Ureter (tissue), 1 donor: ENCODE data around the gene IL17B. TPM values are rescaled to one million over a fixed set of nuclear protein-coding genes. Genes with fewer than 3 reads are reported as not detected.
A peak's percentile ranks its signal among the peaks of the same experiment; 100 is the strongest.

Experiments used
- DNase-seq: peaks from one replicate; pipeline ENCODE4 v3.0.0-alpha.2; 2020; ENCODE audit warnings: low spot score
- total RNA-seq: library from RNA; stranded (reverse); gene quantifications from one replicate; pipeline ENCODE4 v1.2.4, GENCODE V29; 2023
- donor health status: DM: yes; HTN: yes; CAD: no.

The IL17B gene
- total RNA-seq, 1 donor from 2014 or later, result not detected

GRCh38 chr5:149378241-149378820 is 761 bp downstream of the IL17B start:
- no peak for DNase-seq

- no peak for DNase-seq
These were observed 2.2 kb downstream of the IL17B start for GRCh38 chr5:149376711-149377447.

GRCh38 chr5:149376104-149376503 is 3.0 kb downstream of the IL17B start:
- no peak for DNase-seq

DNA sequence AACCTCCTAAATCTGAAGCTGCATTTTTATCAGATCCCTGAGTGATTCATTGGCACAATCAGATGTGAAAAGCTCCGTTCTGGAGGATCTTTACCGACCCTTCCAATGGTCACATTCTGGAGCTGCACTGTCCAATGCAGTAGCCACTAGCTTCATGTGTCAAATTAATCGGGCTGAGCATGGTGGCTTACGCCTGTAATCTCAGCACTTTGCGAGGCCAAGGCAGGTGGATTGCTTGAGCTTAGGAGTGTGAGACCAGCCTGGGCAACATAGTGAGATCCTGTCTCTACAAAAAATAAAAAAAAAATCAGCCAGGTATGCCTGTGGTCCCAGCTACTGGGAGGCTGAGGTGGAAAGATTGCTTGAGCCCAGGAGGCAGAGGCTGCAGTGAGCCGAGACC is 3.7 kb downstream of the IL17B start:
- no peak for DNase-seq

DNA sequence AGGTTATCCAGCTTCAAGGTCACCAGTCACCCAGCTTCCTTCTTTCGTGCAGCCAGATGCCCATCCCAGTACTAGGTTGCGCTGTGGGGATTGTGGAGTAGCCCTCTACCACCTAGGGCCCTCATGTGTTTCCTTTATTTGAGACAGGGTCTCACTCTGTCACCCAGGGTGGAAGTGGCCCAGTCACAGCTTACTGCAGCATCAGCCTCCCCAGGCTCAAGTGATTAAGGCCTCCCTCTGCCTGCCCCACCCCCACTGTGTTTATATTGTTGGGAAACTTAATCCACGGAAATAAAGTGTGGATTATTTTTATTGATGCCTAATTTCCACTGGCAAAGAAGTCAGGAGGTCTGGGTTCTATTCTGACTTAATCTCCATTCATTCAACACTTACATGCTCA is 4.3 kb downstream of the IL17B start:
- no peak for DNase-seq

GRCh38 chr5:149374303-149374702 is 4.8 kb downstream of the IL17B start:
- no peak for DNase-seq

- DNase-seq, result no peak
These were observed 6.2 kb downstream of the IL17B start for GRCh38 chr5:149372932-149373331.

DNA sequence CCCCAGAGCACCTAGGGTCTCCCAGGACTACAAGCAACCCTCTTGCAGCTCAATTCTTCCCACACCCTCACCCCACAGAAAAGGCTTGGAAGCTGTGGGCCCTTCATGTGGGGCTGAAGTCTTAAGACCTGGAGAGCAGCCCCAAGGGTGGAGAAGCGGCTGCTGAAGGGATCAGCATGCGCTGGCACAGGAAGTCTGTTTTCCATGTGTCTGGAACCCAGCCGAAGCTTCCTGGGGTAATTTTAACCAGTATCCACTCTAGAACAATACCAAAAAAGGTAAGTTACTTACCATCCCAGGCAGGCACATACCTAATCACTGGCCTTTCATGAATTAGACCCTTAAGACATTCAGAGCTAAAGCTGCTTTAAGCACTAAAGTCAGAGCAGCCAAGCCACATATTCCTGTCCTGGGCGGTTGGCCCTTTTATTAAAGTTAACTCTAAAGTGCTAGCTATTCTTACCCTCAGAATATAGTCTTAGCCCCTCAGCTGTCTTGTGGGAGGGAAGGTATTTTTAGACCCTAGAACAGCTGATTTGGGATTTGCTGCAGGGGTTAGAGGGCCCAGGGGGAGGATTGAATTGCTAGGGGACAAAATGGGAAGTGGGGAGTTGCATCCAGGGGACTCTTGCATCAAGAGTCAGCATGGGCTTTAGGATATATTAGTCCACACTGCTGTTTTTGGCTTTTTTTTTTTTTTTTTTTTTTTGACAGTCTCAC is 6.9 kb downstream of the IL17B start:
- no peak for DNase-seq

DNA sequence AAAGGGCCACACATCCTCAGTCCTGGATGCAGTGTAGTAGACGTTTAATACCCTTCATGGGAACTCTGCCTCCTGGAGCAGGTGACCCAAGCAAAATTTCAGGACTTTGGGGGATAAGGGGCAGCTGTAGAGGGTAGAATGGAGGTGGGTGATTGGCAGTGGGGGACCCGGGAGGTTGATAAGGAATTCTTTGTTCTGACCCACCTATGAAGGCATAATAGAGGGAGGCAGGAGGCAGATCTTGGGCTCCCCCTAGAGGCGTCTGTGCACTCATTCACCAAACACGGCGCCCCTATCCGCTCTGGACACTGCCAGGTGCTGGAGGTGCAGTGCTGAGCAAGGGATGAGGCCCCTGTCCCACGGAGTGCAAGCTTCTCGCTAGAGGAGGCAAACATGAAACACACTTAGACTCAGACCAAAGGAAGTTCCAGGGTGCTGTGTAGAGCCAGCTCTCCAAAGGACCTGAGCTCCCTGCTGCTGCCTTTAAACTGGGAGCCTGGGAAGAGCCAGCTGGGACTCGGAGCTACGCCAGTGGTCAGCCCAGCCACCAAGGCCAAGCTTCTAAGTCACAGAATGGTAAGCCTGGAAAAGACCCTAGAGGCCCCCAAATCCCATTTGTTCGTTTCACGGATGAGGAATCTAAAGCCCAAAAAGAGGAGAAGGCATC is 7.7 kb downstream of the IL17B start:
- peak; percentile 62 for DNase-seq

GRCh38 chr5:149370878-149371277 is 8.2 kb downstream of the IL17B start:
- DNase-seq, result no peak

- DNase-seq, result no peak
These were observed 11.0 kb downstream of the IL17B start for GRCh38 chr5:149367972-149368645.

DNA sequence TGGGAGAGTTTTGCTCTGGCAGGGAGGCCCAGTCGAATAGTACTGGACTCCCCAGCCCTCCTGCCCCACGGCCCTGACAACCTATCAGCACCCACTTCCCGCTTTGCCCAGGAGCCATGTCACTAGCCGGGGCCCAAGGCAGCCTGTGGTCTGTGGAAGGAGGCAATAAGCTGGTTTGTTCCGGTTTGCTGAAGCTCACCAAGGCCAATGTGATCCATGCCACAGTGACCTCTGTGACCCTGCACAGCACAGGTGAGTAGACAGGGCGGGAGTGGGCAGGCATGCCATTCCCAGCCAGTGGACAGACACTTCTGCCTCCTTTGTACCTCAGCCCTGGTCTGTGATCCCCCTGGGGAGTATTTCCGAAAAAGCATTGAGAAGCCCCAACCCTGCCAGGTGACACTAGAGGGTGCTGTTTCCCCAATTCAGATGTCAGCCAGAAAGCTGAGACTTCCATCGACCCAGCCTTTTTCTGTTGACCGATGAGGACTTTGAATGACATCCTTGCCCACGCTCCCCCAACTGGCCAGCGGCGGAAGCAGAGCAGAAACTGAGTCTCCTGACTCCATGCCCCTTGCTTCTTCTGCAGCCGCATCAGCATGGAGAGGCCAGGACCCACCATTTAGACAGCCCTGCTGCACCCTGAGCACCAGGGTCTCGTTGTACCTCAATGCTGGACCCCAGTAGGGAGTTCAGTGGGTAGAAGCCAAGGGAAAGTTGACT is 11.7 kb downstream of the IL17B start:
- DNase-seq, result peak; percentile 74

- DNase-seq, result no peak
These were observed 12.8 kb downstream of the IL17B start for GRCh38 chr5:149366169-149366729.

GRCh38 chr5:149365418-149365817 is 13.7 kb downstream of the IL17B start:
- no peak for DNase-seq

DNA sequence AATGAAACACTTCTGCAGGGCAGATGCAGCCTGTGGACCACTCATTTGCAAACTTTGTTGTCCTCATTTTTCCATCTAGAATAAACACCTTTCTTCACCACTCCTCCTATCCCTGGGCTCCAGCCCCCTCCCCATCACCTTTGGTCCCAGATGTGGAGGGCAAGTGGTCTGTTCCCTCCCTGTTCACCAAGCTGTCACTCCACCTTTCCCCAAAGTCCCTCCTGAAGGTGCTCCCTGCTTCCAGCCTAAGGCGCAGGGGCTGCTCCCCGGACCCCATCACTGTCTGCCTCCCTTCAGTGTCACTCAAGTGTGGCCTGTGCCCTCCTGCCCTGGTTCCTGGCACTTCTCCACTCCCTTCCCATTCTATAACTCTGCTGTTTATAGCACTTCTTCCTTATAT is 14.4 kb downstream of the IL17B start:
- no peak for DNase-seq

DNA sequence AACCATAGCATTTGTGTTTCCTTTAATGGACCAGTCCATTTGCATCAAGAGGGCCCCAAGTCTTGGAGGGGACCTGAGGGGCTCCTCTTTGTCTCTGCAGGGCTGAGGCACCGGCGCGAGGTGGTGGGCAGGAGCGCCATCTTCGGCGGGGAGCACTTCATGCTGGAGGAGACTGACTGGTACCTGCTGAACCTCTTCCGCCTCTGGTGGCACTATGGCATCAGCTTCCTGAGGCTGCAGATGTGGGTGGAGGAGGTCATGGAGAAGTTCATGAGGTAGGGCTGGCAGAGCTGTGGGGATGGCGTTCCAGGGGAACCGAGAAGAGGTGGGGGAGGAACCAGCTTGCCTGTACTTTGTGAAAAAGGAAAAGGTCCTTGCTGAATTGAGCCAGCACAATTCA is 15.2 kb downstream of the IL17B start:
- DNase-seq, result no peak

DNA sequence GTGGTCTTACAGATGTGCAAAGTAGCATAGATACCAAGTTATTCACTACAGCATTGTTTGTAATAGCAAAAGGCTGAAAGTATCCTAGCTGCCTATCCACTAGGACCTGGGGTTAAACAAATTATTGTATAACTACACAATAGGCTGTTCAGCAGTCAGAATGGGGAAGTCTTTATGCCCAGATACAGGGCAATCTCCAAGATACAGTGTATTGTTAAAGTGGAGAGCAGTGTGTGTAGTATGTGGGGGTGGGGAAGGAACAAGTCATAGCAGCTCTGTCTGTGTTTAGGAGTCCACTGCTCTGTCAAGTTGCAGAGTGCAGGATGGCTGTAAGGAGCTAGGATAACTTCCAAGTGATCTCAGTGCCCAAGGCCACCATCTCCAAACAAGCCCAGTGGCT is 15.7 kb downstream of the IL17B start:
- no peak for DNase-seq

DNA sequence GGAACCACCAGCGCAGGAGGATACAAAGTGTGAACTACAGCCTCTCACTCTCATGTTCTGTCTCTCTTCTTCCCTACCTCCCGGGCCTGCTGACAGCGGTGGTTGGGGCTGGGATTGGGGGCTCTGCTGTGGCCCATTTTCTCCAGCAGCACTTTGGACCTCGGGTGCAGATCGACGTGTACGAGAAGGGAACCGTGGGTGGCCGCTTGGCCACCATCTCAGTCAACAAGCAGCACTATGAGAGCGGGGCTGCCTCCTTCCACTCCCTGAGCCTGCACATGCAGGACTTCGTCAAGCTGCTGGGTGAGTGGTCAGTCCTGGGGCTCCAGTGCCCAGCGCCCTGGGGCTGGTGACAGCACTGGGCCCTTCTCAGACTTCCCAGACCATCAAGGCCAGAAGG is 16.6 kb downstream of the IL17B start:
- DNase-seq, result no peak

GRCh38 chr5:149360272-149360671 is 18.8 kb downstream of the IL17B start:
- DNase-seq, result no peak

- no peak for DNase-seq
These were observed 20.1 kb downstream of the IL17B start for GRCh38 chr5:149358868-149359495.

GRCh38 chr5:149358294-149358651 is 20.8 kb downstream of the IL17B start:
- no peak for DNase-seq
